OCI-LY3 (cell line): ENCODE data around the gene PLCH2.

Experiments
- H2AFZ ChIP-seq: fragments of 200-600, 300-600 bp; shearing (Covaris generic); 2 replicates; pipeline ENCODE4 v1.6.0; 2014; ENCODE audit warnings: antibody characterized with exemption, low read depth, low read length
- H3K27ac ChIP-seq: fragments of 200-600, 300-600 bp; sonication (generic); 2 replicates; pipeline ENCODE4 v1.5.1; 2014; ENCODE audit warnings: mild to moderate bottlenecking, low read length, moderate library complexity, mixed read lengths
- H3K27me3 ChIP-seq: fragments of 200-600, 300-600 bp; sonication (generic); 2 replicates; pipeline ENCODE4 v1.6.1; 2014; ENCODE audit warnings: low read depth, low read length, mixed read lengths
- H3K36me3 ChIP-seq: fragments of 200-600, 300-600 bp; sonication (generic); replicated peaks from 2 replicates; pipeline ENCODE3; 2014; ENCODE audit warnings: low read depth, low read length, mixed read lengths
- H3K4me1 ChIP-seq: fragments of 300-600, 200-600 bp; sonication (generic); 2 replicates; pipeline ENCODE4 v1.6.1; 2014; ENCODE audit warnings: low read length, mixed read lengths
- H3K4me2 ChIP-seq: fragments of 200-600, 300-600 bp; sonication (generic); 2 replicates; pipeline ENCODE4 v1.6.1; 2014; ENCODE audit warnings: low read length, mixed read lengths
- H3K4me3 ChIP-seq: fragments of 300-600, 200-600 bp; sonication (generic); 2 replicates; pipeline ENCODE4 v1.5.1; 2014; ENCODE audit warnings: antibody characterized with exemption, mild to moderate bottlenecking, low read length, moderate library complexity
- H3K79me2 ChIP-seq: fragments of 300-600, 200-600 bp; shearing (Covaris generic); 2 replicates; pipeline ENCODE4 v1.6.1; 2014; ENCODE audit warnings: mild to moderate bottlenecking, low read length, mixed read lengths
- H3K9ac ChIP-seq: fragments of 300-600, 200-600 bp; shearing (Covaris generic); 2 replicates; pipeline ENCODE4 v1.6.0; 2014; ENCODE audit warnings: mild to moderate bottlenecking, low read length, moderate library complexity
- H3K9me3 ChIP-seq: fragments of 200-600, 300-600 bp; shearing (Covaris generic); 2 replicates; pipeline ENCODE4 v1.6.1; 2014; ENCODE audit warnings: low read length, mixed read lengths; ENCODE audit not compliant: insufficient read depth
- H4K20me1 ChIP-seq: fragments of 200-600, 300-600 bp; sonication (generic); 2 replicates; pipeline ENCODE4 v1.6.1; 2016; ENCODE audit warnings: low read length, mixed read lengths; ENCODE audit not compliant: insufficient read depth
- EZH2phosphoT487 ChIP-seq: fragments of 200-600 bp; shearing (Covaris generic); IDR thresholded peaks from 2 replicates; pipeline ENCODE4 v1.6.1; 2018; ENCODE audit warnings: antibody characterized with exemption, mixed run types, low read depth
- TF ChIP-seq, protein P1 (sequence below): fragments of 200-600, 300-600 bp; sonication (generic); IDR thresholded peaks from 2 replicates; pipeline ENCODE4 v1.5.1; 2014; ENCODE audit warnings: antibody characterized with exemption, low read length, low read depth

The PLCH2 gene

DNA sequence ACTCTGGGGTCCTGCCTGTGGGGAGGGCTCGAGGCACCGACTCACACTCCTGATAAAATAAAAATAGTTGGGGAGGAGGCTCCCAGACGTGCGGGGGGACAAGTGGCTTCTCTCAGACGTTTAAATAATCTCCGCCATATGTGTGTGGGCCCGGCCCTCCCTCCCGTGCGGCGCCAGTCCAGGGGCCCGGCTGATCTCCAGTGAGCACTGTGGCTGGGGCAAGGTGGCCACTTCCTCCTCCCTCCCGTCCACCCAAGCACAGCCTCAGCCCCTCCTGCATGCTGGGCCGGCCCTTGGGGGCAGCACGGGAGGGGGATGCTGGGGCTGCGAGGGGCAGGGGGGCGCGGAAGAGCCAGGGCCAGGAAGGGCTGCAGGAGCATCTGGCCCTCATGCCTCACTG, 4.0 kb upstream of the PLCH2 start:
- H3K4me3 ChIP-seq = no peak overlapping the region
- 0 out of 2 replicates have a peak, but pooled peaks cover 3% of the 10 kb centered on the region for H4K20me1 ChIP-seq
- no peaks in the 10 kb centered on the region for H3K79me2 ChIP-seq
- H3K9ac ChIP-seq = no peak overlapping the region
- TF ChIP-seq, protein P1, sequence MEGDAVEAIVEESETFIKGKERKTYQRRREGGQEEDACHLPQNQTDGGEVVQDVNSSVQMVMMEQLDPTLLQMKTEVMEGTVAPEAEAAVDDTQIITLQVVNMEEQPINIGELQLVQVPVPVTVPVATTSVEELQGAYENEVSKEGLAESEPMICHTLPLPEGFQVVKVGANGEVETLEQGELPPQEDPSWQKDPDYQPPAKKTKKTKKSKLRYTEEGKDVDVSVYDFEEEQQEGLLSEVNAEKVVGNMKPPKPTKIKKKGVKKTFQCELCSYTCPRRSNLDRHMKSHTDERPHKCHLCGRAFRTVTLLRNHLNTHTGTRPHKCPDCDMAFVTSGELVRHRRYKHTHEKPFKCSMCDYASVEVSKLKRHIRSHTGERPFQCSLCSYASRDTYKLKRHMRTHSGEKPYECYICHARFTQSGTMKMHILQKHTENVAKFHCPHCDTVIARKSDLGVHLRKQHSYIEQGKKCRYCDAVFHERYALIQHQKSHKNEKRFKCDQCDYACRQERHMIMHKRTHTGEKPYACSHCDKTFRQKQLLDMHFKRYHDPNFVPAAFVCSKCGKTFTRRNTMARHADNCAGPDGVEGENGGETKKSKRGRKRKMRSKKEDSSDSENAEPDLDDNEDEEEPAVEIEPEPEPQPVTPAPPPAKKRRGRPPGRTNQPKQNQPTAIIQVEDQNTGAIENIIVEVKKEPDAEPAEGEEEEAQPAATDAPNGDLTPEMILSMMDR = no peak
- no peaks in the 10 kb centered on the region; the same call in 1 of the 2 replicates for H3K27me3 ChIP-seq
- no peaks in the 10 kb centered on the region for H3K4me1 ChIP-seq
- H3K9me3 ChIP-seq = no peaks in the 10 kb centered on the region
- no peaks in the 10 kb centered on the region for H3K36me3 ChIP-seq
- no peak overlapping the region for H3K27ac ChIP-seq
- no peak overlapping the region for H3K4me2 ChIP-seq
- no peak overlapping the region for H2AFZ ChIP-seq

- 0 out of 2 replicates have a peak, but pooled peaks cover 3% of the 10 kb centered on the region for H4K20me1 ChIP-seq
- H3K27ac ChIP-seq = no peak overlapping the region
- no peaks in the 10 kb centered on the region for H3K79me2 ChIP-seq
- no peaks in the 10 kb centered on the region; the same call in 1 of the 2 replicates for H3K27me3 ChIP-seq
- no peaks in the 10 kb centered on the region for H3K4me1 ChIP-seq
- no peak overlapping the region for H3K4me3 ChIP-seq
- H3K4me2 ChIP-seq = no peak overlapping the region
- no peak overlapping the region for H3K9ac ChIP-seq
- no peak for TF ChIP-seq EZH2phosphoT487
- TF ChIP-seq, protein P1 = no peak
- no peaks in the 10 kb centered on the region for H3K36me3 ChIP-seq
- H2AFZ ChIP-seq = no peak overlapping the region
- no peaks in the 10 kb centered on the region for H3K9me3 ChIP-seq
These were observed 3.4 kb upstream of the PLCH2 start for GRCh38 chr1:2472561-2473177.

DNA sequence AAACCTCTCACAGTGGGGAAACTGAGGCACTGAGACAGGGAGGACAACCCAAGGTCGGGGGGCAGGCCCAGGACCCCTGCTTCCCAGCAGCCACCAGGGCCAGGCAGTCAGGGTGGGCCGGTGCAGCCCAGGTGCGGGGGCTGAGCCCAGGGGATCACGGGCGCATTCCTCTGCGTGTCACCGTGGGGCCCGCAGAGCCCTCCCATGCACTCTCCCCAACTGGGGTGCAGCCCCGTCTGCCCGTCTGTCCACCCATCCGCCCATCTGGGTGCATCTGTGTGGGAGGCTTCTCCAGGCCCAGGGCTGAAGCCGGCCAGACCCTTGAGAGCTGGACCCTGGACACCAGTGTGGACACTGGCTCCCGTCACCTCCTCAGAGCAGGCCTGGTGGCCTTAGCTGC, 2.9 kb upstream of the PLCH2 start:
- Histone ChIP-seq H3K9ac (no peak overlapping the region), H3K4me3 (no peak overlapping the region), H3K4me2 (no peak overlapping the region), H3K36me3 (no peaks in the 10 kb centered on the region), H3K79me2 (no peaks in the 10 kb centered on the region), H2AFZ (no peak overlapping the region), H3K4me1 (no peaks in the 10 kb centered on the region), H3K27me3 (no peaks in the 10 kb centered on the region; the same call in 1 of the 2 replicates), H3K9me3 (no peaks in the 10 kb centered on the region), H3K27ac (no peak overlapping the region), H4K20me1 (0 out of 2 replicates have a peak, but pooled peaks cover 2% of the 10 kb centered on the region)
- TF ChIP-seq EZH2phosphoT487 = no peak
- TF ChIP-seq, protein P1 = no peak

DNA sequence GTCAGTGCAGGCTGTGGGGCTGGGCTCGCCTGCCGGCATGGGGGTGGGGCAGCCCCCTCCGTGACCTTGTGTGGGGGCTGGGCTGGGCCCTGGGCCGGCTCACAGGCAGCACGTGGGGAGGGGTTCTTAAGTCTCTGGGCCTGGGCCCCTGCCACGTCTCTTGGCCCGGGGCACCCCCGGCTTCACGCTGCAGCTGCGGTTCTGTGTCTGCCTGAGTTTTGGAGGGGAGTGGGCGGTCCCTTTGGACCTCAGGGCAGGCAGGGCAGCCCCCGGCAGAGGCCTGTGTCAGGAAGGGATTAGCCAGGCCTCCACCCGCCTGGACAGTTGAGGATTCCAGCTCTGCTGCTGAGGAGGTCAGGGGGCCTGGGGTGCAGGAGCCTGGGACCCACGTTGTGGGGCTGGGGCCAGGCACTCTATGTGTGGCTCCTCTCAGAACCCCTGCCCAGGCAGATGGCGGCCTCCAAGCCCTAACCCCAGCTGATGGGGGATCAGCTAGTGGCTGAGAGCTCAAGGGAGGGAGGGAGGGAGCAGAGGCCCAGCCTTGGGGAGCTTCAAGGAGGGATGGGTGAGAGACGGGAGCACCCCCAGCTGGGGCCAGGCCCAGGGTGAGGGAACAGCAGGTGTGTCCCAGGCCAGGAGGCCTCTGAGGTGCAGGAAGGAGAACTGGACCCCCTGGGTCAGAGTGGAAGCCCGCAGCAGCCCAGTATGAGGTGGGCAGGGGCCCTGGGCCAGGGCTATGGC, 1.8 kb upstream of the PLCH2 start:
- Histone ChIP-seq H2AFZ (no peak overlapping the region), H3K4me3 (no peak overlapping the region), H4K20me1 (no peaks in the 10 kb centered on the region), H3K36me3 (no peaks in the 10 kb centered on the region), H3K4me1 (no peaks in the 10 kb centered on the region), H3K79me2 (no peaks in the 10 kb centered on the region), H3K27me3 (no peaks in the 10 kb centered on the region; the same call in 1 of the 2 replicates), H3K4me2 (no peak overlapping the region), H3K27ac (no peak overlapping the region), H3K9me3 (no peaks in the 10 kb centered on the region), H3K9ac (no peak overlapping the region)
- TF ChIP-seq EZH2phosphoT487 = no peak
- TF ChIP-seq, protein P1 = no peak
